PFSK-1 (cell line): ENCODE data around the gene TIAM1.

Experiments used
- FOXP2 ChIP-seq: optimal IDR thresholded peaks from 2 replicates; pipeline ENCODE3; 2011; ENCODE audit warnings: borderline replicate concordance, control low read depth, inconsistent platforms; ENCODE audit not compliant: insufficient read depth; ENCODE audit errors: extremely low read length, extremely low read depth
- POLR2AphosphoS5 ChIP-seq: IDR thresholded peaks from 2 replicates; pipeline ENCODE4 v1.6.1; 2012; ENCODE audit warnings: low read depth, mild to moderate bottlenecking, control low read depth, low read length, moderate library complexity
- SIN3A ChIP-seq: IDR thresholded peaks from 2 replicates; pipeline ENCODE4 v1.6.1; 2012; ENCODE audit warnings: mild to moderate bottlenecking, low read length, moderate library complexity, borderline replicate concordance; ENCODE audit not compliant: insufficient read depth
- TAF1 ChIP-seq: IDR thresholded peaks from 2 replicates; pipeline ENCODE4 v1.6.1; 2012; ENCODE audit warnings: low read length, control low read depth, borderline replicate concordance; ENCODE audit not compliant: insufficient read depth
- TF ChIP-seq, protein P1 (sequence below), 2 experiments: IDR thresholded peaks; 2 replicates each; pipeline versions ENCODE4 v1.6.1 to v1.8.0; 2011 to 2012; ENCODE audit warnings: low read depth in 2 of 2, low read length in 2 of 2, control low read depth in 1 of 2, inconsistent platforms in 1 of 2, mild to moderate bottlenecking in 1 of 2, moderate library complexity in 1 of 2; ENCODE audit not compliant: insufficient read depth in 1 of 2

Gene TIAM1

DNA sequence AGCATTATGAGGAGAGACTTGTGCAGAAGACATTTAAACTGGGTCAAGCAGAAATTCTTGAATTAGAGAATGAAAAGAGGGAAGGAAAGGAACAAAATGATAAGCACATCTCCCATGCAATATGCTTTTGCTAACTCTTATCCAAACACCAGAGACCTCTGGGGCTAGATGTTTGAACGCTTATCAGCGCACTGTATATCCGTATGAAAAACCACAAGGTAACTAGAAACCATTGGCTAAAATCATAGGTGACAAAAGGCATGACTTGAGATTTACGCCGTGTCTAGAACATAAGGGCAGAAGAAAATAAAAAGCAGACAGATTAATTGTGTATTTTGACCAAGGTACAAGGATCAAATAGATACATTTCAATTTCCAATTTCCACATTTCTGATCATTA, 38.0 kb upstream of the TIAM1 start:
- TF ChIP-seq POLR2AphosphoS5 (no peak), SIN3A (no peak), TAF1 (no peak), FOXP2 (no peak)
- TF ChIP-seq, protein P1, sequence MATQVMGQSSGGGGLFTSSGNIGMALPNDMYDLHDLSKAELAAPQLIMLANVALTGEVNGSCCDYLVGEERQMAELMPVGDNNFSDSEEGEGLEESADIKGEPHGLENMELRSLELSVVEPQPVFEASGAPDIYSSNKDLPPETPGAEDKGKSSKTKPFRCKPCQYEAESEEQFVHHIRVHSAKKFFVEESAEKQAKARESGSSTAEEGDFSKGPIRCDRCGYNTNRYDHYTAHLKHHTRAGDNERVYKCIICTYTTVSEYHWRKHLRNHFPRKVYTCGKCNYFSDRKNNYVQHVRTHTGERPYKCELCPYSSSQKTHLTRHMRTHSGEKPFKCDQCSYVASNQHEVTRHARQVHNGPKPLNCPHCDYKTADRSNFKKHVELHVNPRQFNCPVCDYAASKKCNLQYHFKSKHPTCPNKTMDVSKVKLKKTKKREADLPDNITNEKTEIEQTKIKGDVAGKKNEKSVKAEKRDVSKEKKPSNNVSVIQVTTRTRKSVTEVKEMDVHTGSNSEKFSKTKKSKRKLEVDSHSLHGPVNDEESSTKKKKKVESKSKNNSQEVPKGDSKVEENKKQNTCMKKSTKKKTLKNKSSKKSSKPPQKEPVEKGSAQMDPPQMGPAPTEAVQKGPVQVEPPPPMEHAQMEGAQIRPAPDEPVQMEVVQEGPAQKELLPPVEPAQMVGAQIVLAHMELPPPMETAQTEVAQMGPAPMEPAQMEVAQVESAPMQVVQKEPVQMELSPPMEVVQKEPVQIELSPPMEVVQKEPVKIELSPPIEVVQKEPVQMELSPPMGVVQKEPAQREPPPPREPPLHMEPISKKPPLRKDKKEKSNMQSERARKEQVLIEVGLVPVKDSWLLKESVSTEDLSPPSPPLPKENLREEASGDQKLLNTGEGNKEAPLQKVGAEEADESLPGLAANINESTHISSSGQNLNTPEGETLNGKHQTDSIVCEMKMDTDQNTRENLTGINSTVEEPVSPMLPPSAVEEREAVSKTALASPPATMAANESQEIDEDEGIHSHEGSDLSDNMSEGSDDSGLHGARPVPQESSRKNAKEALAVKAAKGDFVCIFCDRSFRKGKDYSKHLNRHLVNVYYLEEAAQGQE (IDR thresholded peaks at IDR 0.05; ENCODE audit: insufficient read depth in 1 of 2, low read depth in 2 of 2, low read length in 2 of 2): no peak

DNA sequence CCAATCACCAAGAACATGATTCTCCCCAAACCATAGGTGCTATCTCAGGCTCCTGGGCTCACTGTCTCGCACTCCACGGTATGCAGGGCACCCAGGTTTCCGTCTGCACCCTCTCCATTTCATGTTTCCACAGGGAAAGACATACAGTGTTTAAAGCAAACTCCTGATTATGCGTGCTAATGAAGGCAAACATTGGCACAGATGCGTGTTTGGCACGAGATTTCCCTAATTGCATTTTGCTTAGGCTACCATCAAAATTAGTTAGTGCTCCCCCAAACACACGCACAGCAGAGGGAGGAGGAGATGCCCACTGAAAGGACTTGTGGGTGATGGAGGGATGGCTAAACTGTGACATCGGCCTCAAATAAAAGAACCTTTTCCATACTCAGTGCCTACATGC, 32.2 kb upstream of the TIAM1 start:
- TF ChIP-seq POLR2AphosphoS5 (no peak), SIN3A (no peak), TAF1 (no peak), FOXP2 (no peak)
- TF ChIP-seq, protein P1 (IDR thresholded peaks at IDR 0.05; ENCODE audit: insufficient read depth in 1 of 2, low read depth in 2 of 2, low read length in 2 of 2): no peak

DNA sequence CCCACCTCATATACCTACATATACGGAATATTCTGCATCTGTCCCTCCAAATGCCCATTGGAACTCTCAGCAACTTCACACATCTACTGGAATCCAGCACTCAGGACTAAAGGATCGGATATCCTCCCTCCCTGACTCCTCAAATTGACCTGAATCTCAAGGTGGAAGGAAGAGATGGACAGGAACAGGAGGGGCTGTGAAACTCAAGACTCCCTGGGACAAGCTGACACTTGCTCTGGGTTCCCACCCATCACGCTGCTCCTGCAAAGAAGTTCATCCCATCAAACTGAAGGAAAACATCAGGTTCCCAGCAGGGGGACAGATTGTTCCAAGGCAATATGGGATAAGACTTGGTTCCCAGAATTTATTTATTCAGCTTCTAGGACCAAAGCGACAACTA, 30.3 kb upstream of the TIAM1 start:
- TF ChIP-seq, protein P1 (IDR thresholded peaks at IDR 0.05; ENCODE audit: insufficient read depth in 1 of 2, low read depth in 2 of 2, low read length in 2 of 2): no peak
- TF ChIP-seq SIN3A (no peak), TAF1 (no peak), FOXP2 (no peak), POLR2AphosphoS5 (no peak)

DNA sequence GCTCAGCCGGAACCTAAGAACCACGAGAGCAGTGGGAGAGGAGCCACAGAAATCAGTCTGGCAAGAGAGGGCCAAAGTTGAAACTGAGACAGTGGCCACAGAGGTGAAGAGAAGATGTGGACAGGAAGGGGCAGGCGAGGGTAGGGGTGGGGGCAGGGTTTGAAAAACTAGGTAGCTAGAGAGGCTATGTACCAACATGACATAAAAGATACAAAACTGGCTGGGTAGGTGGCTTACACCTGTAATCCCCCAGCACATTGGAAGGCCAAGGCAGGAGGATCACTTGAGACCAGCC, 28.4 kb upstream of the TIAM1 start:
- TF ChIP-seq TAF1 (no peak), FOXP2 (no peak), POLR2AphosphoS5 (no peak)
- TF ChIP-seq, protein P1 (IDR thresholded peaks at IDR 0.05; ENCODE audit: insufficient read depth in 1 of 2, low read depth in 2 of 2, low read length in 2 of 2): no peak

DNA sequence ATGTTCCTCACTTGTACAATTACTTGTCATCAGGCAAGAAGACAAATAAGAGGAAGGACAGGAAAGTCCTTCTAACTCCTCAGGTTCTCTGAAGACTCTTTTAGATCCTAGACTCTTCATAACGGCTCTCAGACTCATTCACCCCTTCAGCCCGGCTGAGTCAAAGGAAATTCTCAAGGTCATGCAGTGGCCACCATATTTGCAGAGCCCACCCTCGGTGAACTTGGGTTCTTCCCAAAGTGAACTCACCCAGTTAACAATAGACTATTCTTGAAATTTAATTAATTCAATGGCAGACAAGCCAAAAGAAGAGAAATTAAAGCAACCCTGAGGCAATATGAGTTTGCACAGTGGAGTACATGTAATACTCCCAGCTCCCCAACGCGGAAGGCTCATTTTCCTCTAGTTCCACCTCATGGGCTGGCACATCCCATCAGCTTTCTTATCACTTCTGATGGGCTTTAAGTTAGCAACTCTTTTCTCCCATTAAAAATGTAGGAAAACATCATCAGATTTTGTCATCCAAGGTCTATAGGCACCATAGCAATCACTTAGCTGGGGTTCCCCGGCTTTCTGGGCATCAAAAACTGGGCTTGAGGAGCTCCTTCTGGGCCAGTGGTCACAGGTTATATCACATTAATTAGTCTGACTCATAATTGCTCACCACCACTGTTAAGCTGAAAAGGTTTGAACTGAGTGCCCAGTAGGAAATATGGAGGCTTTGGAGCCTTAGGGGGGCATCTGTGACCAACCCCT, 27.8 kb upstream of the TIAM1 start:
- TF ChIP-seq SIN3A: no peak
- no peak for TF ChIP-seq POLR2AphosphoS5
- no peak for TF ChIP-seq TAF1
- TF ChIP-seq, protein P1 (IDR thresholded peaks at IDR 0.05; ENCODE audit: insufficient read depth in 1 of 2, low read depth in 2 of 2, low read length in 2 of 2): no peak
- no peak for TF ChIP-seq FOXP2
